Epithelial cell of prostate (primary cell): Measurements from ENCODE around the gene TDRD10.

Experiments used
- DNase-seq: peaks from one replicate; pipeline ENCODE4 v3.0.0-alpha.2; 2011; ENCODE audit warnings: low read depth, low spot score
- H3K27ac ChIP-seq: fragments of 450-650 bp; 2 replicates; pipeline ENCODE4 v1.5.1; 2017; ENCODE audit warnings: mild to moderate bottlenecking

Gene TDRD10

GRCh38 chr1:154574716-154575115, 72.7 kb downstream of the TDRD10 start:
- H3K27ac ChIP-seq = no peak overlapping the region
- no peak for DNase-seq

DNA sequence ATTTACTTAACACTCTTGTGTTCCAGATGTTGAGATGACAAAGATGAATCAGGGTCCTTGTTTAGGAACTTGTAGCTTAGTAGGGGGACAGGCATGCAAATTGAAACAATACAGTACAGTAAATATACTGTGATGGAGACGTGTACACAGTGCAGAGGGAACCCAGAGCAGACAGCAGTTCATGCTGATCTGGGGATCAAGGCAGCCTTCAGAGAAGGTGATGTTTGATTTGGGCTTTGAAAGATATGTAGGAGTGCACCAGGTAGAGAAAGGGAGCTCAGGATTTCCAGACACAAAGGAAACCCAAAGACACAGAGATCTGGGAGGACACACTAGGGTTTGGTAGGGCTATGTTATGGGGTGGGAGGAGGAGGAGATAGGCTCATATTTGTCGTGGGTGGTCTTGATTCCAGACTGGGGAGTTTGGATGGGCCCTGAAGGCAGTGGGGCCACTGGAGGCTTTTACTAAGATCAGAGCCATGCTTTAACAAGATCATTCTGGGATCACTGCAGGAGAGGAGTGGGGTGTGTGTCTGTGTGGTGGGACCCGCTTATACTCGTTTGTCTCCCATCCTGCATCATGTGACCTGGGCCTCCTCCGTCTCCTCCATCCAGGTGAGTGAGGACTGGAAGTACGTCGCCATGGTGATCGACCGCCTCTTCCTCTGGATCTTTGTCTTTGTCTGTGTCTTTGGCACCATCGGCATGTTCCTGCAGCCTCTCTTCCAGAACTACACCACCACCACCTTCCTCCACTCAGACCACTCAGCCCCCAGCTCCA, 73.3 kb downstream of the TDRD10 start:
- H3K27ac ChIP-seq = no peak overlapping the region
- DNase-seq = no peak

DNA sequence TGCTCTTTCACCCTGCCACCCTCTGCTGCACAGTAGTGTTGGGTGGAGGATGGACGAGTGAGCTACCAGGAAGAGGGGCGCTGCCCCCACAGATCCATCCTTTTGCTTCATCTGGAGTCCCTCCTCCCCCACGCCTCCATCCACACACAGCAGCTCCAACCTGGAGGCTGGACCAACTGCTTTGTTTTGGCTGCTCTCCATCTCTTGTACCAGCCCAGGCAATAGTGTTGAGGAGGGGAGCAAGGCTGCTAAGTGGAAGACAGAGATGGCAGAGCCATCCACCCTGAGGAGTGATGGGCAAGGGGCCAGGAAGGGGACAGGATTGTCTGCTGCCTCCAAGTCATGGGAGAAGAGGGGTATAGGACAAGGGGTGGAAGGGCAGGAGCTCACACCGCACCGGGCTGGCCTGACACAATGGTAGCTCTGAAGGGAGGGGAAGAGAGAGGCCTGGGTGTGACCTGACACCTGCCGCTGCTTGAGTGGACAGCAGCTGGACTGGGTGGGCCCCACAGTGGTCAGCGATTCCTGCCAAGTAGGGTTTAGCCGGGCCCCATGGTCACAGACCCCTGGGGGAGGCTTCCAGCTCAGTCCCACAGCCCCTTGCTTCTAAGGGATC, 74.0 kb downstream of the TDRD10 start:
- no peak for DNase-seq

DNA sequence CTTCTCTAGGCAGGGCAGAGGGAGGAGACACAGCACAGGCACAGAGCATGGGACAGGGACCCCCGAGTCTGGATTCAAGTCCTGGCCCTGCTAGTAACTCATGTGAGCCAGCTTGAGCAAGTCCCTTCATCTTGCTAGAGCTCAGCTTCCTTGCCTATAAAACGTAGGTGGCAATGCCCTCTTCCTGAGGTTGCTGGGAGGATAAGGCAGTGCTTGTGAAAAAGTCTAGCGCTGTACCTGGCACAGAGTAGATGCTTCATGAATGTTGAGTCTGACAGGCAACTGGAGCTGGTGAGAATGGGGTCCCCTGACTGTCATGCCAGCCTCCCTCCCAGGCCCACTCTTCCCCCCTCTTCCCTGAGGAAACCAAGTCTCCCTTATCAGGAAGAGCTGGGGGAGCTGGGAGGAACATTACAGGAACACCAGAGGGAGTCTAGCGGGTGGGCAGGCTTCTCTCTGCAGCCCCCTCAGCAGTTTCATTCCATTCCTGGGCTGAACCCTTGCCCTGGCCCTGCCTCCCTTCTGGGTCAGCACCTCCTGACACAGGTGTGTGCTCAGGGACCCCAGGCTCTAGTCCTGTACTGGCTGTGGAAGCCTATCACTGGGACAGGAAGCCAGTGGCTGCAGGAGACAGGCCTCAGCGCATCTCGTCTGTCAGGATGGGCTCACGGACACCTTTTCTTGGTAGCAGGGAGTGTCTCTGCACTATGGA, 75.5 kb downstream of the TDRD10 start:
- H3K27ac ChIP-seq = no peak overlapping the region
- DNase-seq = no peak

More for the DNA sequence above, 74.0 kb downstream of the TDRD10 start:
- no peak overlapping the region for H3K27ac ChIP-seq

DNA sequence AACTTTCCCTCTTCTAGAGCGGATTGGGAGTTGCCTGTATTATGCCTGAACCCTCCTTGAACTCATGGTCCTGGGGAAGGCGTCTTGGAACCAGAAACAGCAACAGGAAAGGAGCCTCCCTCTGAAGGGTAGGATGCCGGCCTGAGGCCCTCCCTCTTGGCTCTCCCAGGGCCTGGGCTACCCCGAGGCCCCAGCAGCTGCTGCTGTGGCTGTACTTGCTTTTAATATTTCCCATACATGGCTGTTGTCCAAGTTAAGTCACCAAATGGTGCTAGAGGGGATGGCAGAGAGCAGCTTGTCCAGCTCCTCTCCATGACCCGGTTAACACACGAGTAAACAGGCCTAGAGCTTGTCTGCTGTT, 76.0 kb downstream of the TDRD10 start:
- H3K27ac ChIP-seq = no peak overlapping the region
- no peak for DNase-seq

DNA sequence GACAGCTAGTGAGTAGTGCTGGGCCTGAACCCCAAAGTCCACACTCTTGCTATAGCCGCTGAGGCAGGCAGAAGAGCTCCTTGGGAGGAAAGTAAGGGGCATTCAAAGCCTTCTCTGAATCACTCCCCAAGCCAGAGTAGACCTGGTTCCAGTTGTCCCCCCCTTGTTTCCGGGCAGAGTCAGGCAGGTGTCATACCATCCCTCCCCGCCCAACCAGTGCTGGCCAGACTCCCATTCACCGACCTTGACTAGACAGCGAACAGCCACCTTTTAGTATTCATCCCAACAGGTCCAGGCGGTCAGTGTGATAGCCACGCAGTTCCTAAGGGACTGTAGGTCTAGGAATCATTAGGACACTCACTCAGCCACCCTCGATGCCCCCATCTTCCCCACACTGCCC, 77.4 kb downstream of the TDRD10 start:
- no peak for DNase-seq
- no peak overlapping the region for H3K27ac ChIP-seq

- no peak overlapping the region for H3K27ac ChIP-seq
- DNase-seq = no peak
Measured at GRCh38 chr1:154581766-154582165, 79.7 kb downstream of the TDRD10 start.

- H3K27ac ChIP-seq = no peak overlapping the region
- DNase-seq = no peak
Measured at GRCh38 chr1:154582885-154583284, 80.9 kb downstream of the TDRD10 start.

DNA sequence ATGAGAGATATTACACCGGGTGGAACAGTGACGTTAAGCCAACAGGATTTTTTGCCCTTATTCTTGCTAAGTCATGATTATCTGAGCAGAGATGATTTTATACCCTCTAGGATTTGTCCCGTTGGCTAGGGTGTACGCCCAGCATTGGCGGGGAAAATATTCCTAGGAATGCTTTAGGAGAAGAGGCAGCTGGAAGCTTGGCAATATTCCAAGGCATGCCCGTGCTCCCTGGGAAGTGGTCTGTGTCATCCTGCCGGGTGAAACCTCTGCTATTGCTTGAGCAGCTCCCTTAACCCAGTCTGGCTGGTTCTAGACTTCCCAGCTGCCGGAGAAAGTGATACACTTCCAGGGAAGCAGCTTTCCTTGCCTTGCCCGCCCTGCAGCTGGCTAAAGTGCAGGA, 81.8 kb downstream of the TDRD10 start:
- no peak overlapping the region for H3K27ac ChIP-seq
- DNase-seq = no peak

DNA sequence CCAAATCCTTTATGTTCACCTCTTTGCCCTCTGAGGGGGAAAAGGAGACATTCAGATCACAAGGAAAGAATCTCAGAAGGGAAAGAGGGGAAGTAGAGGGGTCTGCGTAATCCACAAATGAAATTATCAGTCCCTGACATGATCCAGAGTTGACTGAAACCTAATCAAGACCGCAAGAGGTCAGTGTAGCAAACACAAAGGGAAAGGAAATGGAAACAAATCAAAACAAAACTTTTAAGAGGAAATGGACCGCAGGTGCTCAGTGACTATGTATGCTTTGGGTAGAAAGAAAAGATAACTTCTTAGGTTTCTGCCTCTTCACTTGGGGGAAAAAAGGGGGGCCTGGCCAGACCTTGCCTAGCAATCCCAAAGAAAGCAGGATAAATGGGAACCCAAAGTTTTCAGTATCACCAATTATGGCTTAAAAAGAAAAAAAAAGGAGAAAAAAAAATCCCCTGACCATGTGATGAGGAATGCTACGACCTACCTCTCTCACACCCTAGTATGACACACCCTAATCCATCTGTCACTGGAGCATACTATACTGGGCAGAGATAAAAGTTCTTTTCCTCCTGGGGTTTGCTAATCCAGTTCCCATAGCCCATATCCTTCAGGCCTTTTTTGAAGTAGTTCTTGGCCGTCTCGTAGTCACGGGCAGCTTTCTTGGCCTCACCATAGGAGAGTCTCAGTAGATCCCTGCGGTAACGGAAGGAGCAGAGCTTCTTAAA, 82.4 kb downstream of the TDRD10 start:
- H3K27ac ChIP-seq = no peak overlapping the region
- no peak for DNase-seq

DNA sequence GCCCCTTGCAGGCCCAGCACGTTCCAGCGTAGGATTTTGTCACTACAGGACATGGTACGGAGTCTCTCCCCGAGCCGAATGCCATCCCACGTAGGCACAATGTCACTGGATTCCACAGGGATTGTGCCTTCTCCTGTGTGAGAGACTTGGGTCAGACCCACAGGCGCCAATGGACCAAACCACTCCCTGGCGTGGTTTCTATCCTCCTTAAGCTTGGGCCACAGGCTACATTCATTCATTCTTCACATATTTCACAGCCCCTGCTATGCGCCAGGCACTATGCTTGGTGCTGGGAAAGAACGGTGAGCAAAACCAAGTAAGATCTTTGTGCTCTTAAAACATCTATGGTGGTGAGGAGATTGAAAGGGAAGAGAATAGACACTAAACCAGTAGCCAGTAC, 84.2 kb downstream of the TDRD10 start:
- DNase-seq = no peak
- H3K27ac ChIP-seq = no peak overlapping the region

GRCh38 chr1:154586641-154587040, 84.6 kb downstream of the TDRD10 start:
- DNase-seq = no peak
- no peak overlapping the region for H3K27ac ChIP-seq

GRCh38 chr1:154589780-154590179, 87.8 kb downstream of the TDRD10 start:
- DNase-seq = no peak
- no peak overlapping the region for H3K27ac ChIP-seq

GRCh38 chr1:154590756-154591155, 88.7 kb downstream of the TDRD10 start:
- no peak overlapping the region for H3K27ac ChIP-seq
- no peak for DNase-seq

DNA sequence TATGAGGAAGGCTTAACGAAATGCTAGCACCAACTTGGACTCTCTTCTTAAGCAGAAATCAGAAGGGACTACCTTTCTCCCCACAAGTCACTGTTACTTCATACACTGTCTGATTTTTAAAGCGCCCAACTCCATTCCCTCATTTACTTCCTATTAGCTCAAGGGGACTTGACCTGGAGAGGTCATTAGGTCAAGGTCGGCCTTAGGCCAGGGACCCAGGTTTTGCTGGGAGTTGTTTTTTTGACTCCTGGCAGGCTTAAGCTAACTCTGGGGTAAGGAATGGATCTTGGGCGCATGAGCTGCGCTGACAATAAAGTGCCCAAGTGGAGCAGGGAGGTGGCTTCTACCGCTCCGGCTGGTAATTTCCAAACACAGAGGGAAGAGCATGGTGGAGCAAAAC, 89.2 kb downstream of the TDRD10 start:
- no peak for DNase-seq
- H3K27ac ChIP-seq = no peak overlapping the region

DNA sequence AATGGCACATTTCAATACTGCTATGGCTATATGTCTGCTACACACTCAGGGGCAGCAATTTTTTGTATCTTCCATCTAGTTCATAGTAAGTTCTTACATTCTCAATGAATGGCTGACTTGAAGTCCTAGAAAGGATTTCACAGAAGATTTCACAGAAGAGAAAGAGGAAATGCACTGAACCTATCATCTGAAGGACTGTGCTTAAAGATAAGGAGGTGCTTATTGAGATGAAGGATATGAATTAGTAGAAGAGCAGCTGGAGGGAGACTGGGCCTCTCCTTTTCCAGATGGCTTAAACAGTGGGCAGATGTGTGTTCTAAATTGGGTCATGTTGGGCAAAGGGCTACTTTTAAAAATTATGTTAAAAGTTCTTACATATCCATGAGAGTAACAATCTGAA, 91.4 kb downstream of the TDRD10 start:
- no peak for DNase-seq
- no peak overlapping the region for H3K27ac ChIP-seq

GRCh38 chr1:154594811-154595210, 92.8 kb downstream of the TDRD10 start:
- no peak for DNase-seq
- no peak overlapping the region for H3K27ac ChIP-seq

DNA sequence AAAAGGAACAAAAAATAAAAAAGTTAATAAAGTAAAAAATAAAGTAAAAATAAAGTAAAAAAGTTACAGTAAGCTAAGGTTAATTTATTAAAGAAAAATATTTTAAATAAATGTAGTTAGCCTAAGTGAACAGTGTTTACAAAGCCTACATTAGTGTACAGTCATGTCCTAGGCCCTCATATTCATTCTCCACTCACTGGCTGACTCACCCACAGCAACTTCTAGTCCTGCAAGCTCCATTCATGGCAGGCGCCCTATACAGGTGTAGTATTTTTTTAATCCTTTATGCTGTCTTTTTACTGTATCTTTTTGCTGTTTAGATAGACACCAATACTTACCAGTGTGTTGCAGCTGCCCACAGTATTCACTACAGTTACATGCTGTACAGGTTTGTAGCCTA, 93.6 kb downstream of the TDRD10 start:
- peak overlapping the region; percentile 6 for H3K27ac ChIP-seq
- peak; percentile 36 for DNase-seq
